Measurements from ENCODE around the gene EHMT1. TPM values are rescaled to one million over a fixed set of nuclear protein-coding genes. Genes with fewer than 3 reads are reported as not detected.

EHMT1 gene
- total RNA-seq, 5 donors from 2014 or later (not counting 1 experiment from before 2014, with no cell fraction given): 113 to 124 (median 121) TPM

GRCh38 chr9:137680444-137681358, 61.9 kb downstream of the EHMT1 start:
- Mint-ChIP-seq H3K9me3 (no peaks in the 10 kb centered on the region), H3K4me3 (no peak overlapping the region), H3K36me3 (peaks cover 20% of the 10 kb centered on the region), H3K27ac (no peak overlapping the region), H3K27me3 (no peaks in the 10 kb centered on the region), H3K4me1 (peaks cover 28 to 48% (median 48%) of the 10 kb centered on the region in 3 donors)
- ATAC-seq (replicated peaks in 1 of 4): no peak
- CTCF ChIA-PET: no interaction called here
- peaks cover 6 to 16% of the 10 kb centered on the region in 2 experiments for H3K4me1 ChIP-seq (ENCODE audit: control insufficient read depth in 1 of 2, extremely low read depth in 1 of 2, insufficient read depth in 2 of 2, low read length in 2 of 2)
- no peak overlapping the region for H3K27ac ChIP-seq (ENCODE audit: low read length)
- peaks cover 0 to 4% of the 10 kb centered on the region in 2 donors for H3K36me3 ChIP-seq (ENCODE audit: control insufficient read depth in 2 of 2, extremely low read depth in 1 of 2, insufficient read depth in 1 of 2, low read length in 1 of 2)
- no peak for DNase-seq
- no peaks in the 10 kb centered on the region for H3K27me3 ChIP-seq (replicated peaks in 1 of 2; ENCODE audit: control insufficient read depth in 2 of 2, extremely low read depth in 1 of 2, insufficient read depth in 2 of 2, low read length in 1 of 2)
- no peaks in the 10 kb centered on the region for H3K9me3 ChIP-seq
- POLR2A ChIA-PET: no interaction called here
- 96% methylated on average over 11 of the region's 18 CpGs for WGBS (ENCODE audit: insufficient coverage)
- no peak overlapping the region for H3K4me3 ChIP-seq (ENCODE audit: control insufficient read depth in 1 of 2, extremely low read depth in 1 of 2, low read length in 1 of 2)

GRCh38 chr9:137682428-137683105, 63.8 kb downstream of the EHMT1 start:
- no peak overlapping the region for H3K4me3 ChIP-seq (ENCODE audit: control insufficient read depth in 1 of 2, extremely low read depth in 1 of 2, low read length in 1 of 2)
- H3K27me3 Mint-ChIP-seq: no peaks in the 10 kb centered on the region
- ChIA-PET POLR2A (no interaction called here), CTCF (no interaction called here)
- peaks cover 0 to 4% of the 10 kb centered on the region in 2 donors for H3K36me3 ChIP-seq (ENCODE audit: control insufficient read depth in 2 of 2, extremely low read depth in 1 of 2, insufficient read depth in 1 of 2, low read length in 1 of 2)
- peaks cover 6 to 11% of the 10 kb centered on the region in 2 experiments for H3K4me1 ChIP-seq (ENCODE audit: control insufficient read depth in 1 of 2, extremely low read depth in 1 of 2, insufficient read depth in 2 of 2, low read length in 2 of 2)
- DNase-seq (no peak), ATAC-seq (replicated peaks in 1 of 4) (no peak)
- no peak overlapping the region for H3K27ac Mint-ChIP-seq
- peaks cover 42 to 58% (median 55%) of the 10 kb centered on the region in 3 donors for H3K4me1 Mint-ChIP-seq
- WGBS (ENCODE audit: insufficient coverage): 96% methylated on average over 16 of the region's 18 CpGs
- no peak overlapping the region for H3K4me3 Mint-ChIP-seq
- no peaks in the 10 kb centered on the region for H3K9me3 ChIP-seq
- no peaks in the 10 kb centered on the region for H3K27me3 ChIP-seq (replicated peaks in 1 of 2; ENCODE audit: control insufficient read depth in 2 of 2, extremely low read depth in 1 of 2, insufficient read depth in 2 of 2, low read length in 1 of 2)
- H3K27ac ChIP-seq (ENCODE audit: low read length): no peak overlapping the region
- H3K36me3 Mint-ChIP-seq: peaks cover 30% of the 10 kb centered on the region
- no peaks in the 10 kb centered on the region for H3K9me3 Mint-ChIP-seq

- H3K4me1 Mint-ChIP-seq: peaks cover 45 to 57% (median 54%) of the 10 kb centered on the region in 3 donors
- no peaks in the 10 kb centered on the region for H3K9me3 Mint-ChIP-seq
- no peak for DNase-seq
- peaks cover 6 to 11% of the 10 kb centered on the region in 2 experiments for H3K4me1 ChIP-seq (ENCODE audit: control insufficient read depth in 1 of 2, extremely low read depth in 1 of 2, insufficient read depth in 2 of 2, low read length in 2 of 2)
- H3K27ac ChIP-seq (ENCODE audit: low read length): no peak overlapping the region
- no peak overlapping the region for H3K4me3 ChIP-seq (ENCODE audit: control insufficient read depth in 1 of 2, extremely low read depth in 1 of 2, low read length in 1 of 2)
- no CpG with 5 or more reads among the region's 6 CpGs for WGBS (ENCODE audit: insufficient coverage)
- H3K36me3 ChIP-seq (ENCODE audit: control insufficient read depth in 2 of 2, extremely low read depth in 1 of 2, insufficient read depth in 1 of 2, low read length in 1 of 2): peaks cover 0 to under 1% of the 10 kb centered on the region in 2 donors
- no peaks in the 10 kb centered on the region for H3K27me3 Mint-ChIP-seq
- no peaks in the 10 kb centered on the region for H3K27me3 ChIP-seq (replicated peaks in 1 of 2; ENCODE audit: control insufficient read depth in 2 of 2, extremely low read depth in 1 of 2, insufficient read depth in 2 of 2, low read length in 1 of 2)
- H3K36me3 Mint-ChIP-seq: peaks cover 27% of the 10 kb centered on the region
- H3K27ac Mint-ChIP-seq: no peak overlapping the region
- ATAC-seq (replicated peaks in 1 of 4): no peak
- ChIA-PET POLR2A (no interaction called here), CTCF (interaction anchor here in 1 of 2 donors (0.6 kb wide), 1 partner anchor 18 kb away, joined by 3 read pairs; no protein-coding TSS in a partner anchor)
- no peak overlapping the region for H3K4me3 Mint-ChIP-seq
- H3K9me3 ChIP-seq: no peaks in the 10 kb centered on the region
Measured at GRCh38 chr9:137683262-137683864, 64.6 kb downstream of the EHMT1 start.

- no peaks in the 10 kb centered on the region for H3K9me3 ChIP-seq
- no peaks in the 10 kb centered on the region for H3K9me3 Mint-ChIP-seq
- ChIA-PET POLR2A (no interaction called here), CTCF (no interaction called here)
- no peaks in the 10 kb centered on the region for H3K27me3 Mint-ChIP-seq
- H3K27ac ChIP-seq (ENCODE audit: low read length): no peak overlapping the region
- ATAC-seq (replicated peaks in 1 of 4) (no peak), DNase-seq (no peak)
- peaks cover 33% of the 10 kb centered on the region for H3K36me3 Mint-ChIP-seq
- no peak overlapping the region for H3K4me3 ChIP-seq (ENCODE audit: control insufficient read depth in 1 of 2, extremely low read depth in 1 of 2, low read length in 1 of 2)
- H3K4me1 ChIP-seq (ENCODE audit: control insufficient read depth in 1 of 2, extremely low read depth in 1 of 2, insufficient read depth in 2 of 2, low read length in 2 of 2): peaks cover 2 to 5% of the 10 kb centered on the region in 2 experiments
- 93% methylated on average over 2 of the region's 5 CpGs for WGBS (ENCODE audit: insufficient coverage)
- H3K4me1 Mint-ChIP-seq: peaks cover 50 to 61% (median 57%) of the 10 kb centered on the region in 3 donors
- no peak overlapping the region for H3K27ac Mint-ChIP-seq
- no peak overlapping the region for H3K4me3 Mint-ChIP-seq
- H3K36me3 ChIP-seq (ENCODE audit: control insufficient read depth in 2 of 2, extremely low read depth in 1 of 2, insufficient read depth in 1 of 2, low read length in 1 of 2): no peaks in the 10 kb centered on the region
- no peaks in the 10 kb centered on the region for H3K27me3 ChIP-seq (replicated peaks in 1 of 2; ENCODE audit: control insufficient read depth in 2 of 2, extremely low read depth in 1 of 2, insufficient read depth in 2 of 2, low read length in 1 of 2)
Measured at GRCh38 chr9:137685035-137685740, 66.4 kb downstream of the EHMT1 start.

- Mint-ChIP-seq H3K27me3 (no peaks in the 10 kb centered on the region), H3K4me3 (no peak overlapping the region), H3K4me1 (peaks cover 55 to 61% (median 57%) of the 10 kb centered on the region in 3 donors), H3K36me3 (peaks cover 33% of the 10 kb centered on the region), H3K9me3 (no peaks in the 10 kb centered on the region), H3K27ac (no peak overlapping the region)
- H3K27me3 ChIP-seq (replicated peaks in 1 of 2; ENCODE audit: control insufficient read depth in 2 of 2, extremely low read depth in 1 of 2, insufficient read depth in 2 of 2, low read length in 1 of 2): no peaks in the 10 kb centered on the region
- CTCF ChIA-PET: no interaction called here
- H3K4me3 ChIP-seq (ENCODE audit: control insufficient read depth in 1 of 2, extremely low read depth in 1 of 2, low read length in 1 of 2): no peak overlapping the region
- DNase-seq (no peak), ATAC-seq (replicated peaks in 1 of 4) (no peak)
- peaks cover 2 to 5% of the 10 kb centered on the region in 2 experiments for H3K4me1 ChIP-seq (ENCODE audit: control insufficient read depth in 1 of 2, extremely low read depth in 1 of 2, insufficient read depth in 2 of 2, low read length in 2 of 2)
- POLR2A ChIA-PET: no interaction called here
- H3K9me3 ChIP-seq: no peaks in the 10 kb centered on the region
- H3K36me3 ChIP-seq (ENCODE audit: control insufficient read depth in 2 of 2, extremely low read depth in 1 of 2, insufficient read depth in 1 of 2, low read length in 1 of 2): no peaks in the 10 kb centered on the region
- WGBS (ENCODE audit: insufficient coverage): 90% methylated on average over 4 of the region's 5 CpGs
- H3K27ac ChIP-seq (ENCODE audit: low read length): no peak overlapping the region
Measured at GRCh38 chr9:137685741-137686420, 67.1 kb downstream of the EHMT1 start.

Data from T-cell (primary cell).